H1 (cell line): ENCODE measurements around the gene PTPRD.
"Not testable (repeated sequence)": the region's sequence is repeated elsewhere in the genome, so short reads cannot be mapped to it uniquely, and the experiment has no call there.

Source experiments
- BRCA1 ChIP-seq: IDR thresholded peaks from 2 replicates; pipeline ENCODE4 v1.6.1; 2012; ENCODE audit warnings: low read depth, low read length, improper control_type of control experiment
- CHD2 ChIP-seq: IDR thresholded peaks from 2 replicates; pipeline ENCODE4 v1.6.1; 2012; ENCODE audit warnings: low read length, improper control_type of control experiment
- CTCF ChIP-seq, 3 experiments: IDR thresholded peaks; 1 replicate in 2 of 3; 2 replicates in 1 of 3; pipeline versions ENCODE4 v1.5.1 to v1.6.1; 2011; ENCODE audit warnings: low read length in 3 of 3, mild to moderate bottlenecking in 3 of 3, inconsistent platforms in 2 of 3, low read depth in 1 of 3, moderate library complexity in 1 of 3; ENCODE audit not compliant: insufficient read depth in 1 of 3; ENCODE audit errors: control extremely low read depth in 1 of 3
- NANOG ChIP-seq: IDR thresholded peaks from 2 replicates; pipeline ENCODE4 v1.6.1; 2011; ENCODE audit warnings: low read length, low read depth, mild to moderate bottlenecking, inconsistent platforms; ENCODE audit not compliant: insufficient read depth, poor library complexity, severe bottlenecking
- POLR2A ChIP-seq, 2 experiments: IDR thresholded peaks; 1 replicate in 1 of 2; 2 replicates in 1 of 2; pipeline ENCODE4 v1.6.1; 2011; ENCODE audit warnings: low read depth in 2 of 2, low read length in 2 of 2, mild to moderate bottlenecking in 2 of 2; ENCODE audit errors: control extremely low read depth in 1 of 2

DNA sequence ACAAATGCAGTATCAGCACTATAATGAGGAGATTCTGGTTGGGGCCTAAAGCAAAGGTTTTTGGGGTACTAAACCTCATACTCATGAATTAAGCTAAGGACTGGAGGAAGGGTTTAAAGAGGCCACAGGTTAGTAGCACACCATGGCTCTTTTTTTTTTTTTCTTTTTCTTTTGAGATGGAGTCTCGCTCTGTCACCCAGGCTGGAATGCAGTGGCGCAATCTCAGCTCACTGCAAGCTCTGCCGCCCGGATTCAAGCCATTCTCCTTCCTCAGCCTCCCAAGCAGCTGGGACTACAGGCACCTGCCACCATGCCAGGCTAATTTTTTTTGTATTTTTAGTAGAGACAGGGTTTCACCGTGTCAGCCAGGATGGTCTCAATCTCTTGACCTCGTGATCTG, 1515.5 kb downstream of the PTPRD start:
- not testable (repeated sequence) for TF ChIP-seq NANOG; BRCA1; POLR2A (IDR thresholded peaks at IDR 0.05; ENCODE audit: control extremely low read depth in 1 of 2, low read depth in 2 of 2, low read length in 2 of 2); CHD2; CTCF (IDR thresholded peaks at IDR 0.05; ENCODE audit: control extremely low read depth in 1 of 3, insufficient read depth in 1 of 3, low read depth in 1 of 3, low read length in 3 of 3)
